Loucy (cell line): ENCODE results near the gene RYR2.

Source experiments
- H2AFZ ChIP-seq: fragments of 200-600 bp; sonication (generic); 2 replicates; pipeline ENCODE4 v1.6.0; 2016; ENCODE audit warnings: antibody characterized with exemption, mild to moderate bottlenecking, low read length, moderate library complexity
- H3F3A ChIP-seq: fragments of 200-600 bp; 2 replicates; pipeline ENCODE4 v1.6.0; 2016; ENCODE audit warnings: antibody characterized with exemption, low read depth, mild to moderate bottlenecking
- H3K27me3 ChIP-seq: fragments of 200-600 bp; sonication (generic); 2 replicates; pipeline ENCODE4 v1.6.1; 2014; ENCODE audit warnings: low read length, mild to moderate bottlenecking; ENCODE audit not compliant: insufficient read depth, poor library complexity, severe bottlenecking
- H3K36me3 ChIP-seq: fragments of 200-600 bp; sonication (generic); 2 replicates; pipeline ENCODE4 v1.6.1; 2016; ENCODE audit warnings: low read length; ENCODE audit not compliant: insufficient read depth
- H3K4me1 ChIP-seq: fragments of 200-600 bp; sonication (generic); 2 replicates; pipeline ENCODE4 v1.5.1; 2014; ENCODE audit warnings: low read length, mild to moderate bottlenecking; ENCODE audit not compliant: insufficient read depth, poor library complexity, severe bottlenecking
- H3K4me2 ChIP-seq: fragments of 200-600 bp; sonication (generic); 2 replicates; pipeline ENCODE4 v1.6.0; 2014; ENCODE audit warnings: antibody characterized with exemption, low read length, low read depth, mild to moderate bottlenecking; ENCODE audit not compliant: poor library complexity, severe bottlenecking
- H3K4me3 ChIP-seq: fragments of 200-600 bp; sonication (generic); 2 replicates; pipeline ENCODE4 v1.5.1; 2014; ENCODE audit warnings: low read length, mild to moderate bottlenecking, mixed read lengths; ENCODE audit not compliant: poor library complexity, severe bottlenecking
- H3K79me2 ChIP-seq: fragments of 200-600 bp; sonication (generic); 2 replicates; pipeline ENCODE4 v1.6.1; 2014; ENCODE audit warnings: low read length; ENCODE audit not compliant: insufficient read depth
- H3K9ac ChIP-seq: fragments of 200-600 bp; sonication (generic); 2 replicates; pipeline ENCODE4 v1.6.0; 2014; ENCODE audit warnings: mild to moderate bottlenecking, low read depth, low read length, moderate library complexity; ENCODE audit not compliant: poor library complexity, severe bottlenecking
- H3K9me2 ChIP-seq: fragments of 200-600 bp; sonication (generic); replicated peaks from 2 replicates; pipeline ENCODE4 v1.6.1; 2016; ENCODE audit warnings: low read depth, low read length, mixed read lengths
- H3K9me3 ChIP-seq: fragments of 200-600 bp; sonication (generic); 2 replicates; pipeline ENCODE4 v1.6.1; 2014; ENCODE audit warnings: mild to moderate bottlenecking, antibody characterized with exemption, low read length, low read depth; ENCODE audit not compliant: insufficient read depth
- H4K20me1 ChIP-seq: fragments of 200-600 bp; sonication (generic); 2 replicates; pipeline ENCODE4 v1.6.0; 2014; ENCODE audit warnings: antibody characterized with exemption, low read length, mild to moderate bottlenecking; ENCODE audit not compliant: insufficient read depth, poor library complexity, severe bottlenecking
- CTCF ChIP-seq: fragments of 200-600 bp; sonication (generic); conservative IDR thresholded peaks from 2 replicates; pipeline ENCODE4 v1.5.1; 2014; ENCODE audit warnings: mild to moderate bottlenecking, antibody characterized with exemption, low read length
- EZH2phosphoT487 ChIP-seq: fragments of 200-600 bp; IDR thresholded peaks from 2 replicates; pipeline ENCODE4 v1.6.1; 2018; ENCODE audit warnings: antibody characterized with exemption, mild to moderate bottlenecking, moderate library complexity, borderline replicate concordance

RYR2 gene

GRCh38 chr1:237255071-237255470 lies 213.1 kb downstream of the RYR2 start:
- Histone ChIP-seq H3K36me3 (no peaks in the 10 kb centered on the region), H3F3A (no peaks in the 10 kb centered on the region), H3K79me2 (no peaks in the 10 kb centered on the region), H3K27me3 (no peaks in the 10 kb centered on the region), H3K4me2 (no peak overlapping the region), H3K9ac (no peak overlapping the region), H3K9me2 (no peaks in the 10 kb centered on the region), H3K9me3 (no peaks in the 10 kb centered on the region), H4K20me1 (no peaks in the 10 kb centered on the region), H3K4me3 (no peak overlapping the region), H3K4me1 (no peaks in the 10 kb centered on the region), H2AFZ (no peak overlapping the region)
- TF ChIP-seq EZH2phosphoT487 = no peak
- no peak for TF ChIP-seq CTCF

DNA sequence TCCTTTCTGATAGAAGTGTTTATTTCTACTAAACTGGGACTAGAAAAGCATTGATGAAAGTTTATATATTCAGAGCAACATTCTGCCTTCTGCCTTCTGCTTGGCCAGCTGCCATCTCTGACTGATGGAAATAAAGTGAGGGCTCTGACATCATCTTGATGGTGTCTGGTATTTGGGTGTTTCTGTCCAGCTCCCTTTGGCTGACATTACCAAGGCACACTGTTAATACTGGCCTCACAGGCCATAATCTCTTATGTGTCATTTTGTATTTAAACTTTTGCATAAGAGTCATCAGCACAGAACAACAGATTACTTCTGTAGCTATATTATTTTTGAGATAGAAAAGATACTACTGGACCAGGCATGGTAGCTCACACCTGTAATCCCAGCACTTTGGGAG lies 216.9 kb downstream of the RYR2 start:
- H3K4me1 ChIP-seq = no peaks in the 10 kb centered on the region
- H3K9me3 ChIP-seq = no peaks in the 10 kb centered on the region
- no peak overlapping the region for H3K4me3 ChIP-seq
- H3K4me2 ChIP-seq = no peak overlapping the region
- no peaks in the 10 kb centered on the region for H3K9me2 ChIP-seq
- no peaks in the 10 kb centered on the region for H3K79me2 ChIP-seq
- no peaks in the 10 kb centered on the region for H3F3A ChIP-seq
- no peak overlapping the region for H3K9ac ChIP-seq
- no peaks in the 10 kb centered on the region for H3K36me3 ChIP-seq
- TF ChIP-seq EZH2phosphoT487 (no peak), CTCF (no peak)
- H2AFZ ChIP-seq = no peak overlapping the region
- no peaks in the 10 kb centered on the region for H3K27me3 ChIP-seq
- no peaks in the 10 kb centered on the region for H4K20me1 ChIP-seq

- no peaks in the 10 kb centered on the region for H3K9me2 ChIP-seq
- no peak overlapping the region for H3K4me3 ChIP-seq
- no peaks in the 10 kb centered on the region for H3K27me3 ChIP-seq
- H3K36me3 ChIP-seq = no peaks in the 10 kb centered on the region
- H3K4me2 ChIP-seq = no peak overlapping the region
- no peaks in the 10 kb centered on the region for H3K79me2 ChIP-seq
- no peaks in the 10 kb centered on the region for H3F3A ChIP-seq
- no peak overlapping the region for H2AFZ ChIP-seq
- no peak for TF ChIP-seq CTCF
- TF ChIP-seq EZH2phosphoT487 = no peak
- H3K9ac ChIP-seq = no peak overlapping the region
- no peaks in the 10 kb centered on the region for H4K20me1 ChIP-seq
- H3K9me3 ChIP-seq = no peaks in the 10 kb centered on the region
- no peaks in the 10 kb centered on the region for H3K4me1 ChIP-seq
Observed at GRCh38 chr1:237261198-237261597, 219.2 kb downstream of the RYR2 start.
